Prostate gland (tissue), 2 donors: Measurements from ENCODE around the gene SRMS. TPM values are rescaled to one million over a fixed set of nuclear protein-coding genes. Genes with fewer than 3 reads are reported as not detected.

ENCODE experiments used
- DNase-seq: peaks from one replicate; pipeline ENCODE4 v3.0.0-alpha.2; 2019; ENCODE audit warnings: low spot score
- H3K27ac ChIP-seq, 2 donors: fragments of 200-600 bp; sonication (generic); 2 replicates each; pipeline ENCODE4 v1.5.1; 2017 to 2019
- H3K27me3 ChIP-seq: fragments of 200-600 bp; sonication (generic); replicated peaks from 2 replicates; pipeline ENCODE4 v1.5.1; 2019; ENCODE audit not compliant: insufficient read depth
- H3K36me3 ChIP-seq, 2 donors: fragments of 200-600 bp; sonication (generic); 1 replicate in 1 of 2; 2 replicates in 1 of 2; pipeline versions ENCODE4 v1.5.1 to v1.8.1; 2017 to 2019
- H3K4me1 ChIP-seq: fragments of 200-600 bp; sonication (generic); replicated peaks from 2 replicates; pipeline ENCODE4 v1.5.1; 2019
- H3K4me3 ChIP-seq, 2 donors: fragments of 200-600 bp; sonication (generic); 2 replicates each; pipeline ENCODE4 v1.5.1; 2017 to 2019
- H3K9me3 ChIP-seq: fragments of 200-600 bp; sonication (generic); 2 replicates; pipeline ENCODE4 v1.5.1; 2017
- POLR2A ChIP-seq: fragments of 450-650 bp; IDR thresholded peaks from one replicate; pipeline ENCODE4 v1.6.1; 2016; ENCODE audit warnings: antibody characterized with exemption, mild to moderate bottlenecking
- POLR2AphosphoS5 ChIP-seq: sonication (generic); formaldehyde crosslinking; IDR thresholded peaks from one replicate; pipeline ENCODE4 v1.6.1; 2017; ENCODE audit warnings: antibody characterized with exemption
- WGBS: methylation state at CpG from one replicate; pipeline ENCODE4 v1.1.5; 2018; 5-methylcytosine and 5-hydroxymethylcytosine counted together
- intact Hi-C: fragments of 100-400 bp; cut with DNase I; formaldehyde crosslinking; loops from one replicate; pipeline ENCODE4 v1.14.2; 2022
- total RNA-seq, 2 donors: library from RNA; depleted of rRNA; stranded (reverse); fragments of >200 nt; gene quantifications; one replicate each; pipeline ENCODE4 v1.1.0, GENCODE V29; 2016
- TF ChIP-seq, protein P1 (sequence below), 4 experiments: fragments of 200-600 bp in 2 of 4; fragments of 450-650 bp in 2 of 4; sonication (generic) in 2 of 4; IDR thresholded peaks; 1 replicate in 3 of 4; 2 replicates in 1 of 4; pipeline ENCODE4 v1.5.1; 2016 to 2019; ENCODE audit warnings: antibody characterized with exemption in 4 of 4, mild to moderate bottlenecking in 2 of 4, moderate library complexity in 2 of 4

The SRMS gene
- total RNA-seq, 2 donors from 2014 or later, result 0.34 to 1.6 TPM

DNA sequence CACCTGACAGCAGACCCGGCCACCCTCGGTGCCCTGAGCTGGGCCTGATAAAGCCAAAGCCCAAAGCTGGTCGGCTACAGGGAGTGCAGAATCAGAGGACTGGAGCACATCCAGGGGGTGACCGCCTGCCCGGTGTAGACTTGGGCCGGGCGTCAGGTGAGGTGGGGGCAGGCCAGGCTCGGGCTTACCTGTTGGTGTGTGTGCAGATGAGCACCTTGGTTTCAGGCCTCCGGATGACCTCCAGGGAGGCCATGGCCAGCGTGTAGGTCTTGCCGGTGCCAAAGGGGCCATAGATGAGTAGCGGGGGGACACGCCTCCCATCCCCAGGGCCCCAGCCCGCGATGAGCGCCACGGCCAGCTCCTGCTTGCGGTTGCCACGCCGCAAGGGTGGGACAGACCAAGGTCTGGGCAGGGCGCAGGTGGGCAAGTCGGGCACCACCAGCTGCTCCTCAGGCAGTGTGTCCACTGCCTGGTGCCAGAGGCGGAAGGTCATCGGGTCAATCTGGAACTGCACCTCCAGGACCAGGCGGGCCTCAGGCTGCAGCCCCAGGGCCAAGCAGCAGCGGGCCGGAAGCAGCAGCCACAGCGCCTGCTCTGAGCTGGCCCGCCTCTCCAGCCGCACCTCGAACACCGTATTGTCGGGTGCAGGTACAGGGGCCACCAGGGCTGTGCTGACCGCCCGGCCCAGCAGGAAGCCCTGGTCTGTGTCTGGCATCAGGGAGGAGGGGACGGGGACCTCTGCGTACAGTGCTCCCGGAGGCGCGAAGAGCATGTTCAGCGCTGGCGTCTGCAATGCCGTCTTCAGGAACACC lies 20.8 kb upstream of the SRMS start:
- H3K36me3 ChIP-seq, result no peaks in the 10 kb centered on the region
- no peak overlapping the region for H3K4me3 ChIP-seq
- no peaks in the 10 kb centered on the region for H3K27me3 ChIP-seq
- TF ChIP-seq, protein P1, sequence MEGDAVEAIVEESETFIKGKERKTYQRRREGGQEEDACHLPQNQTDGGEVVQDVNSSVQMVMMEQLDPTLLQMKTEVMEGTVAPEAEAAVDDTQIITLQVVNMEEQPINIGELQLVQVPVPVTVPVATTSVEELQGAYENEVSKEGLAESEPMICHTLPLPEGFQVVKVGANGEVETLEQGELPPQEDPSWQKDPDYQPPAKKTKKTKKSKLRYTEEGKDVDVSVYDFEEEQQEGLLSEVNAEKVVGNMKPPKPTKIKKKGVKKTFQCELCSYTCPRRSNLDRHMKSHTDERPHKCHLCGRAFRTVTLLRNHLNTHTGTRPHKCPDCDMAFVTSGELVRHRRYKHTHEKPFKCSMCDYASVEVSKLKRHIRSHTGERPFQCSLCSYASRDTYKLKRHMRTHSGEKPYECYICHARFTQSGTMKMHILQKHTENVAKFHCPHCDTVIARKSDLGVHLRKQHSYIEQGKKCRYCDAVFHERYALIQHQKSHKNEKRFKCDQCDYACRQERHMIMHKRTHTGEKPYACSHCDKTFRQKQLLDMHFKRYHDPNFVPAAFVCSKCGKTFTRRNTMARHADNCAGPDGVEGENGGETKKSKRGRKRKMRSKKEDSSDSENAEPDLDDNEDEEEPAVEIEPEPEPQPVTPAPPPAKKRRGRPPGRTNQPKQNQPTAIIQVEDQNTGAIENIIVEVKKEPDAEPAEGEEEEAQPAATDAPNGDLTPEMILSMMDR (IDR thresholded peaks at IDR 0.05), result no peak
- TF ChIP-seq POLR2A, result no peak
- TF ChIP-seq POLR2AphosphoS5, result no peak
- H3K9me3 ChIP-seq, result no peaks in the 10 kb centered on the region
- H3K4me1 ChIP-seq, result peaks cover 3% of the 10 kb centered on the region
- 86% methylated on average over 43 of the region's 43 CpGs for WGBS
- no peak overlapping the region for H3K27ac ChIP-seq
- intact Hi-C loops, result no loop called here
- no peak for DNase-seq

DNA sequence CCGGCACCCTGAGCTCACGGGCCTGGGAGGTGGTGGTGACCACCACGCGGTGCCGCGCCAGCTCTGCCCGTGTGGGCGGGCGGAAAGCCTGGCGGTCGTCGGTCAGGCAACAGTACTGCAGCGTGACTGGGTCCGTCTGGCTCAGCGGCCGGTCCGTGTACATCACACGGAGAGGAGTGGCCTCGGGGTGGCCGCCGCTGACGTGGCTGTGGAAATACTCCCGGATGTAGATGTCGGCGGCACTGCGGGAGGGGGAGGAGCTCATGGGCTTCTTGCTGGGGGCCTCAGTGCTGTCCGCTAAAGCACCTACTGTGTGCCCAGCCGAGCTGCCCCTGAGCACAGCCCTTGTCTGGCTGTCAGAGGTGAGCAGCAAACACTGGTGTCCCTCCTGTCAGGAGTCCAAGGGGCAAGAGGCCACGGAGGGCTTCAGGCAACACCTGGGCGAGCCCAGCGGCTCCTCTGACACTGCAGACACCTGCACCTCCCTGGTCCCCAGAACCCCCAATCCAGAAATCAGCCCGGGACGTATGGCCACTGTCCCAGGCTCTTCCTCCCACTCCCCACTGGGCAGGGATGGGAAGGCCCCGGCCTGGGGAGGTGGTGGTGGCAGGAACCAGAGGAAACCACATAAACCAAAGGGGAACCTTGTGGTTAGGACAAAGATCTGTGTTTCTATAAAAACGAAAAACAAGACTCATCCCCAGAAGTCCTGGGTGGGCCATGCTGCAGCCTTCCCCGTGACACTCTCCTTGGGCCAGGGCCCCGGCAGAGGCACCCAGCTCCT lies 20.0 kb upstream of the SRMS start:
- Histone ChIP-seq H3K27me3 (no peaks in the 10 kb centered on the region), H3K9me3 (no peaks in the 10 kb centered on the region), H3K4me3 (no peak overlapping the region), H3K27ac (no peak overlapping the region), H3K36me3 (peaks cover 0 to under 1% of the 10 kb centered on the region in 2 donors), H3K4me1 (no peaks in the 10 kb centered on the region)
- WGBS, result 90% methylated on average over 36 of the region's 37 CpGs
- DNase-seq, result no peak
- intact Hi-C loops, result no loop called here
- TF ChIP-seq POLR2A (no peak), POLR2AphosphoS5 (no peak)
- TF ChIP-seq, protein P1 (IDR thresholded peaks at IDR 0.05), result no peak

DNA sequence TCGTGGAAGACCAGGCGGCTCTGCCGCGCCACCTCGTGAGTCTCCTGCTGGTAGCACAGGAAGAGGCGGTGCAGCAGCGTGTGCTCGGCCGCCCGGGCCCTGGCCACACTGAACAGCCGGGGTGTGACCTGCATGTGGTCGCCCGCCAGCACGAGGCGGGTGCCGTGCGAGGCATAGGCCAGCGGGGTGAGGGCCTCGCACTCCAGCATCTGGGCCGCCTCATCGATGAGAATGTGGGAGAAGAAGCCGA lies 19.5 kb upstream of the SRMS start:
- Histone ChIP-seq H3K4me1 (no peaks in the 10 kb centered on the region), H3K27me3 (no peaks in the 10 kb centered on the region), H3K9me3 (no peaks in the 10 kb centered on the region), H3K27ac (no peak overlapping the region), H3K4me3 (no peak overlapping the region), H3K36me3 (peaks cover 0 to 5% of the 10 kb centered on the region in 2 donors)
- WGBS, result 90% methylated on average over 22 of the region's 22 CpGs
- DNase-seq, result no peak
- TF ChIP-seq POLR2AphosphoS5 (no peak), POLR2A (no peak)
- TF ChIP-seq, protein P1 (IDR thresholded peaks at IDR 0.05), result no peak
- intact Hi-C loops, result no loop called here

DNA sequence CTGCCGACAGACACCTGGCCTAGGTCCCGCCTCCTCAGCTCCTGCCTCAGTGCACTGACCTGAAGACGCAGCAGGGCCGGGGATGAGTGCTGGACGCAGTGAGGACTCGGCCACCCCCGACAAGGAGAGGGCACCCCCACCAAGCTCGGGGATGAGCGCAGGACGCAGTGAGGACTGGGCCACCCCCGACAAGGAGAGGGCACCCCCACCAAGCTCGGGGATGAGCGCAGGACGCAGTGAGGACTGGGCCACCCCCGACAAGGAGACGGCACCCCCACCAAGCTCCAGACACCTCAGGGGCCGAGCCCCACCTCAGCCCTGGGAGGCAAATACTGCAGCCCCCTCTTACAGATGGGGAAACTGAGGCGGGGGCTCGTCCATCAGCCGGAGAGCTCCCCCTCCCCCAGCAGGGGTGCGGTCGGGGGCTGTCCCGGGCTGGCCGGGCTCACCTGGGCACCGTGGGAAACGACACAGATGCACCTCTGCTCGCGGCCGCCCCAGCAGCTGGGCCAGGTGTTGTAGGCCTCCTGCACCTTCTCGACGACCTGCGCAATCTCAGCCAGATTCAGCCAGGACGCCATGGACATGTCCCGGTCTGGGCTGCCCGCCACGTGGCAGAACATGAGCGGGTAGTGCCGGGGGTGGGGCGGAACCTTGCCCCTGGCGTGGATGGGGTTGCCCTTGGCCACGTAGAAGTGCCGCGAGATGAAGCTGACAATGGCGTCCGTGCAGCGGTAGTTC lies 19.0 kb upstream of the SRMS start:
- peaks cover 0 to 5% of the 10 kb centered on the region in 2 donors for H3K36me3 ChIP-seq
- no peaks in the 10 kb centered on the region for H3K9me3 ChIP-seq
- no peaks in the 10 kb centered on the region for H3K27me3 ChIP-seq
- no peak overlapping the region for H3K27ac ChIP-seq
- no peaks in the 10 kb centered on the region for H3K4me1 ChIP-seq
- 88% methylated on average over 45 of the region's 46 CpGs for WGBS
- TF ChIP-seq, protein P1 (IDR thresholded peaks at IDR 0.05), result no peak
- TF ChIP-seq POLR2A, result no peak
- TF ChIP-seq POLR2AphosphoS5, result no peak
- H3K4me3 ChIP-seq, result no peak overlapping the region
- DNase-seq, result no peak
- intact Hi-C loops, result no loop called here
